ENCODE data around the gene PAPSS1.

PAPSS1 gene

DNA sequence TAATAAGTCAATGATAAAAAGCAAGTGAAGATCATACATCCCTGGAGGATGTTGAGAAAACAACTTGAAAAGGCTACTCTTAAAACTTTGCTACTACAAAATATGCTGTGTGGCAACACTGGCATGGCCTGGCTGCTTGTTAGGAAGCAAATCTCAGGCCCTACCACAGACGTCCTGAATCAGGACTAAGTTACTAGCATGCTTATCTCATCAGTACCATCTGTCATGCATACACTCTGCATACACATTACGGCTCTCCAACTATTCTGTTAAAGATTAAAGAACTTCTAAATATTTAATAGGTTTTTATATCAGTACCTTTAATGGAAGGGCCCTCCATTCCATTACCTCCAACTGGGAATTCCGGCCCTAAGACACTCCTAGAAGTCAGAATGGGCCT, 8.2 kb downstream of the PAPSS1 start:
- no peak overlapping the region for H3K4me3 ChIP-seq (ENCODE audit: low read length)
- TF ChIP-seq, protein P1, sequence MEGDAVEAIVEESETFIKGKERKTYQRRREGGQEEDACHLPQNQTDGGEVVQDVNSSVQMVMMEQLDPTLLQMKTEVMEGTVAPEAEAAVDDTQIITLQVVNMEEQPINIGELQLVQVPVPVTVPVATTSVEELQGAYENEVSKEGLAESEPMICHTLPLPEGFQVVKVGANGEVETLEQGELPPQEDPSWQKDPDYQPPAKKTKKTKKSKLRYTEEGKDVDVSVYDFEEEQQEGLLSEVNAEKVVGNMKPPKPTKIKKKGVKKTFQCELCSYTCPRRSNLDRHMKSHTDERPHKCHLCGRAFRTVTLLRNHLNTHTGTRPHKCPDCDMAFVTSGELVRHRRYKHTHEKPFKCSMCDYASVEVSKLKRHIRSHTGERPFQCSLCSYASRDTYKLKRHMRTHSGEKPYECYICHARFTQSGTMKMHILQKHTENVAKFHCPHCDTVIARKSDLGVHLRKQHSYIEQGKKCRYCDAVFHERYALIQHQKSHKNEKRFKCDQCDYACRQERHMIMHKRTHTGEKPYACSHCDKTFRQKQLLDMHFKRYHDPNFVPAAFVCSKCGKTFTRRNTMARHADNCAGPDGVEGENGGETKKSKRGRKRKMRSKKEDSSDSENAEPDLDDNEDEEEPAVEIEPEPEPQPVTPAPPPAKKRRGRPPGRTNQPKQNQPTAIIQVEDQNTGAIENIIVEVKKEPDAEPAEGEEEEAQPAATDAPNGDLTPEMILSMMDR (conservative IDR thresholded peaks at IDR 0.05; ENCODE audit: low read depth, low read length) = no peak
- no peak for DNase-seq (ENCODE audit: low read depth)

DNA sequence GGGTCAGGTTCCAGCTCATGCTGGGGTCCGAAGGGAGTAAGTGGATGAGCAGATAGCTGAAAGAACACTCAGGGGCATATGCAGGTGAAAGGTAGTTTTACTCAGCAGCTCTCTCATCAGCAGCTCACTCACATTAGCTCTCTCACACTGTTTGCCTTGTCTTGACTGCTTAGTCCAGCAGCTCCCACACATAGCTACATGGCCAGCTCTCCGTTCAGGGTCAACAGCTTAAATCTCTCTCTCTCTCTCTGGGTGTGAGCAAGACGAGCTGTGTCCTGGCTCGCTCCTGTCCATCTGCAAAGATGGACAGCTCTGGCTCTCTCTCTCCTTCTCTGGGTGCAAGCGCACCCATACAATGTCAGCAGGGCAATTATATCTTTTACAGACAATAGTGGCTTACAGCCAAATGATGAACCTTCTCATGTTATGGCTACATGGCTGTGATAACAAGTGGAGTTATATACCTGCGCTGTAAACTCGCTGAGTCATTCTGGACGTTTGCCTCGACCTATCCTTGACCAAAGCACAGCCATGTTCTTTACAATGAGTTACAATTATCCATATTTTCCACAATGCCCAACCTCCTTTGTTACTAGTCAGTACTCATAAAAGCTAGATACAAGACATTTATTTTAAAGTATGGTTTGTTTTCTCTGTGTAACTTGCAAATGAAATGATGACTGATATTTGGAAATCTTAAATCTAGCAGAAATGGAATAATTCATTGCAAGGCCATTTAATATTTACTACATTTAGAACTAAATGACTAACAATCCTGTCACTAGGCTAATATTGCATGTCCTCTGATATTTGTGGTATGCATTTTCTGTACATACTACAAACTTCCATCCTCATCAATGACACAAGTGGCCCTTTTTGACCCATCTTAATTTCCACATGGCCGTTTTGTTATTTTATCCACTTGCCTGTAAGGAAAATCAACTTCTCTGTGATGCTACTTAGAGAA, 9.3 kb downstream of the PAPSS1 start:
- TF ChIP-seq, protein P1 (conservative IDR thresholded peaks at IDR 0.05; ENCODE audit: low read depth, low read length) = no peak
- H3K4me3 ChIP-seq (ENCODE audit: low read length) = no peak overlapping the region
- DNase-seq (ENCODE audit: low read depth) = no peak

DNA sequence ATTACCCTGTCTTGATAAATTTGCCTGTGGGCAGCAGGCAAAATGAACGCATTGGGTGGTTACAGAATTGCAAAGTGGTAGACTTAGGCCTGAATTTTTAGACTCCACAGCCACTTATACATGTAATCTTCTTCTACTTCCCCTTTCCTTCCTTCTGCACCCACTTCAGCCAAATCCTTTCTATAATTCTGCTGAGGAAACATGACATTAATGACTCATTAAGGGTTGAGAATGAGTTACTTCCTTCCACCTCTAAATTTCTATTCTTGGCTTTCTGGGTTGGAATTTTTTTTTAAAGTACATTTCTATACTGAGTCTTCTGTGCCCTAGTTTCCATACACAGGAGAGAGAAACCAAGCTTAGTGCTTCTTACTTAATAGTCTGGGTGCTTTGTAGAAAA, 10.1 kb downstream of the PAPSS1 start:
- TF ChIP-seq, protein P1 (conservative IDR thresholded peaks at IDR 0.05; ENCODE audit: low read depth, low read length) = no peak
- no peak for DNase-seq (ENCODE audit: low read depth)
- no peak overlapping the region for H3K4me3 ChIP-seq (ENCODE audit: low read length)

DNA sequence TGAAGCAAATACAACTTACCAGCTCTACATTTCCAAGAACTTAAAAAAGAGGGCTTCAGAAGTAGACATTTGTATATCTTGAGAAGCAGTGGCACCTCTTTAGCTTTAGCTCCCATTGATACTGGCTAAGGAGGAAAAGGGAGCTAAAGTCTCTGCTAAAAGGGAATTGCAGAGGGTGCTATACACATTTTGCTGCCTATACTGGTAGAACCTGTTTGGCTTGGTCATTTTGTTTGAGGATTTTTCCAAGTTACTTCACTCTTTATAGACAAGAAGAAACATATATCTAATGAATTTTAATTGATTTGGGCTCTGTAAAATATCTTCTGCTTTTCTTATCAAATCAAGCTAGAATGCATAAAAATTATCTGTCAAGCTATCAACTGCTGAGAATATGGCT, 11.8 kb downstream of the PAPSS1 start:
- DNase-seq (ENCODE audit: low read depth) = no peak
- TF ChIP-seq, protein P1 (conservative IDR thresholded peaks at IDR 0.05; ENCODE audit: low read depth, low read length) = no peak
- H3K4me3 ChIP-seq (ENCODE audit: low read length) = no peak overlapping the region

DNA sequence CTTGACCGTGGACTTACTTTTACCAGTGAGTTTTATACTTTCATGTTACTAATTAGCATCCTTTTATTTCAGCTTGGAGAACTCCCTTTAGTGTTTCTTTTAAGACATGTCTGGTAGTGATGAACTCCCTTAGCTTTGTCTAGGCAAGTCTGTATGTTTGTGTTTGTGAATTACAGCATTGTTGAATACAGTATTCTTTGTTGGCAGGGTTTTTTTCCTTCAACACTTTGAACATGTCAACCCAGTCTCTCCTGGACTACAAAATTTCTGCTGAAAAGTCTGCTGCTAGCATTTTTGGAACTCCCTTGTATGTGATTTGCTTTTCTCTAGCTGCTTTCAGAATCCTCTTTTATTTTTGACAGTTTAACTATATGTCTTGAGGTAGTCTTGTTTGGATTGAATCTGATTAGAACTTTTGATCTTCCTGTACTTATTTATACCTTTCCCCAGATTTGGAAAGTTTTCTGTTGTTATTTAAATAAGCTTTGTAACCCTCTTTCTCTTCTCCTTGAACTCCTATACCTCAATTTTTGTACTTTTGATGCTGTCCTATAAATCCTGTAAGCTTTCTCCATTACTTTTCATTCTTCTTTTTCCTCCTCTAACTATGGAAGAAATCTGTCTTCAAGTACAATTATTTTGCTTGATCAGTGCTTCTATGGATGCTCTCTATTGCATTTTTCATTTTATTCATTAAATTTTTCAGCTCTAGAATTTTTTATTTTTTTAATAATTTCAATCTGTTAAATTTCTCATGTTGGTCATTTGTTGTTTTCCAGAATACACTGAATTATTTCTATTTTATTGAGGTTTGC, 14.1 kb downstream of the PAPSS1 start:
- H3K4me3 ChIP-seq (ENCODE audit: low read length) = no peak overlapping the region
- no peak for DNase-seq (ENCODE audit: low read depth)
- TF ChIP-seq, protein P1 (conservative IDR thresholded peaks at IDR 0.05; ENCODE audit: low read depth, low read length) = no peak

DNA sequence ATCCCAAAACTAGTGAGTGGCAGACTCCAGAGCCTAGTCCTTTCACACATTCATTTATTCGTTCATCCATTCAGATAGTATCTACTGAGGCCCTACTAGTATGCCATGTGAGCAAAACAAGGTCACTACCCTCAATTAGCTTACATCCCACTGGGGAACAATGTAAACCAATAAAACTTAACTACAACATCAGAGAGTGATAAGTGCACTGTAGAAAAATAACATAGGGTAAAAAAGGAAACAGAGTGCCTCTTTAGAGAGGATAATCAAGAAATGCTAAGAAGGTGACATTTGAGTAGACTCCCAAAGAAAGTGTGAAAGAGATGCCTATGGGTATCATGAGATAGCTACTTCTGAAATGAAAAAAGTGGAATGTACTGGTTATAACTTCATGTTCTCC, 18.5 kb downstream of the PAPSS1 start:
- H3K4me3 ChIP-seq (ENCODE audit: low read length) = no peak overlapping the region
- TF ChIP-seq, protein P1 (conservative IDR thresholded peaks at IDR 0.05; ENCODE audit: low read depth, low read length) = no peak

More for the DNA sequence above, 18.5 kb downstream of the PAPSS1 start:
- DNase-seq (ENCODE audit: low read depth) = no peak
